GM19023 (cell line): Measurements from ENCODE around the gene CTH.
"Not testable (repeated sequence)": the region's sequence is repeated elsewhere in the genome, so short reads cannot be mapped to it uniquely, and the experiment has no call there.

Experiments
- ATAC-seq: cut with Tn5 transposase; IDR thresholded peaks from one replicate; pipeline ENCODE4 v1.9.1; 2021; ENCODE audit warnings: mild to moderate bottlenecking, moderate library complexity; ENCODE audit not compliant: unreplicated experiment

The CTH gene

GRCh38 chr1:70449049-70449448, 38.0 kb downstream of the CTH start:
- ATAC-seq, result no peak

GRCh38 chr1:70452164-70452939, 41.3 kb downstream of the CTH start:
- ATAC-seq, result not testable (repeated sequence)

GRCh38 chr1:70455291-70455690, 44.2 kb downstream of the CTH start:
- no peak for ATAC-seq

- no peak for ATAC-seq
These were observed 47.1 kb downstream of the CTH start for GRCh38 chr1:70458131-70458530.

- no peak for ATAC-seq
These were observed 48.6 kb downstream of the CTH start for GRCh38 chr1:70459496-70460225.

GRCh38 chr1:70460740-70461713, 50.0 kb downstream of the CTH start:
- ATAC-seq, result not testable (repeated sequence)

- ATAC-seq, result no peak
These were observed 51.5 kb downstream of the CTH start for GRCh38 chr1:70462611-70463010.

- ATAC-seq, result no peak
These were observed 54.8 kb downstream of the CTH start for GRCh38 chr1:70465911-70466310.

- ATAC-seq, result no peak
These were observed 56.5 kb downstream of the CTH start for GRCh38 chr1:70467531-70467930.

- no peak for ATAC-seq
These were observed 57.1 kb downstream of the CTH start for GRCh38 chr1:70468180-70468579.

GRCh38 chr1:70469184-70469583, 58.1 kb downstream of the CTH start:
- ATAC-seq, result not testable (repeated sequence)

GRCh38 chr1:70475023-70475422, 64.0 kb downstream of the CTH start:
- no peak for ATAC-seq

- ATAC-seq, result no peak
These were observed 66.0 kb downstream of the CTH start for GRCh38 chr1:70477090-70477489.

- ATAC-seq, result not testable (repeated sequence)
These were observed 66.8 kb downstream of the CTH start for GRCh38 chr1:70477905-70478304.

- no peak for ATAC-seq
These were observed 72.3 kb downstream of the CTH start for GRCh38 chr1:70483342-70483741.

- no peak for ATAC-seq
These were observed 74.6 kb downstream of the CTH start for GRCh38 chr1:70485624-70486023.

- ATAC-seq, result no peak
These were observed 75.8 kb downstream of the CTH start for GRCh38 chr1:70486676-70487458.

- no peak for ATAC-seq
These were observed 76.4 kb downstream of the CTH start for GRCh38 chr1:70487459-70487815.

GRCh38 chr1:70487910-70488665, 77.0 kb downstream of the CTH start:
- peak; percentile 73 for ATAC-seq
